Limb (tissue), 2 donors: ENCODE data around the gene CUZD1.
"Not testable (repeated sequence)": the region's sequence is repeated elsewhere in the genome, so short reads cannot be mapped to it uniquely, and the experiment has no call there.

Experiments
- DNase-seq, 2 donors: peaks; one replicate each; pipeline ENCODE4 v3.0.0-alpha.2; 2016; ENCODE audit errors: extremely low spot score in 2 of 2

Gene CUZD1

GRCh38 chr10:122845783-122846332, at the start of gene CUZD1:
CUZD1 (minus strand) TSS chr10:122845857; CDS start chr10:122845843, 14 bp downstream.
- no peak for DNase-seq

- no peak for DNase-seq
These were observed 48.7 kb upstream of the CUZD1 start for GRCh38 chr10:122894261-122894944.

GRCh38 chr10:122884166-122884565, 38.5 kb upstream of the CUZD1 start:
- DNase-seq, result no peak

- DNase-seq, result no peak
These were observed 37.1 kb upstream of the CUZD1 start for GRCh38 chr10:122882766-122883165.

- peak; percentile 94 to 98 for DNase-seq
These were observed 33.9 kb upstream of the CUZD1 start, which contains the start of gene FAM24B for GRCh38 chr10:122879339-122880273. FAM24B (minus strand) TSS chr10:122879581; CDS start chr10:122850515, 29,066 bp downstream.

- no peak for DNase-seq
These were observed 33.2 kb upstream of the CUZD1 start for GRCh38 chr10:122878799-122879338.

GRCh38 chr10:122877264-122877663, 31.6 kb upstream of the CUZD1 start:
- DNase-seq, result no peak

GRCh38 chr10:122876467-122876855, 30.8 kb upstream of the CUZD1 start:
- DNase-seq, result no peak

GRCh38 chr10:122875843-122876466, 30.3 kb upstream of the CUZD1 start:
- no peak for DNase-seq

GRCh38 chr10:122871947-122872346, 26.3 kb upstream of the CUZD1 start:
- not testable (repeated sequence) for DNase-seq

GRCh38 chr10:122868768-122869167, 23.1 kb upstream of the CUZD1 start:
- not testable (repeated sequence) for DNase-seq

- not testable (repeated sequence) for DNase-seq
These were observed 21.3 kb upstream of the CUZD1 start for GRCh38 chr10:122866757-122867482.

GRCh38 chr10:122864901-122865300, 19.2 kb upstream of the CUZD1 start:
- DNase-seq, result no peak

- DNase-seq, result no peak
These were observed 18.5 kb upstream of the CUZD1 start for GRCh38 chr10:122864194-122864592.

GRCh38 chr10:122863216-122864193, 17.8 kb upstream of the CUZD1 start:
- DNase-seq, result no peak

GRCh38 chr10:122861711-122862161, 16.1 kb upstream of the CUZD1 start:
- DNase-seq, result no peak

GRCh38 chr10:122859527-122859926, 13.9 kb upstream of the CUZD1 start:
- no peak for DNase-seq

- not testable (repeated sequence) for DNase-seq
These were observed 12.4 kb upstream of the CUZD1 start for GRCh38 chr10:122858042-122858441.

GRCh38 chr10:122856902-122857301, 11.2 kb upstream of the CUZD1 start:
- DNase-seq, result no peak
